Renal cortical epithelial cell (primary cell): Measurements from ENCODE around the gene FAH. TPM values are rescaled to one million over a fixed set of nuclear protein-coding genes. Genes with fewer than 3 reads are reported as not detected.
A peak's percentile ranks its signal among the peaks of the same experiment; 100 is the strongest.

Experiments
- DNase-seq: peaks from one replicate; pipeline ENCODE4 v3.0.0-alpha.2; 2011; ENCODE audit warnings: low read depth
- total RNA-seq: library from RNA; depleted of rRNA; stranded (reverse); fragments of >200 nt; gene quantifications from 2 replicates; pipeline ENCODE4 v1.2.3, GENCODE V29; 2014

Gene FAH
- total RNA-seq, 1 donor from 2014 or later: 44.9 TPM

DNA sequence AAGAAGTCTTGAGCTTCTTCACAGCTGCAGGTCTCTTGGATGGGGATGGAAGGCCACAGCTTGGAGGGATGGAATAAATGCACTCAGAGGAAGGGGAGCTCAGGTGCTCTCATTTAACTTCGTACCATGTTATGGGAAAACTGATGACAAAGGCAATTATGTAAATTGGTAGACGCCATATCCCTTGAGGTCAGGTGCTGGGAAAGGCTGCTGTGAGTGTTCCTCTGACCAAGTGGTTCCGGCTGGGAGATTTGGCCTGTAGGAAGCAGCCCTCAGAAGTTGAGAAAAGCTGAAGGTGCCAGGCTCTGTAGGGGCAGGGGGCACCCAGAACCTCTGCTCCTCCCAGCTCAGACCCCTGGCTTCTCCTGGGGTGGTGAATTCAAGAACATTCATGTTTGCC is 47.1 kb downstream of the FAH start:
- no peak for DNase-seq

GRCh38 chr15:80201256-80202015 is 48.6 kb downstream of the FAH start:
- no peak for DNase-seq

GRCh38 chr15:80202016-80202315 is 49.2 kb downstream of the FAH start:
- DNase-seq: no peak

DNA sequence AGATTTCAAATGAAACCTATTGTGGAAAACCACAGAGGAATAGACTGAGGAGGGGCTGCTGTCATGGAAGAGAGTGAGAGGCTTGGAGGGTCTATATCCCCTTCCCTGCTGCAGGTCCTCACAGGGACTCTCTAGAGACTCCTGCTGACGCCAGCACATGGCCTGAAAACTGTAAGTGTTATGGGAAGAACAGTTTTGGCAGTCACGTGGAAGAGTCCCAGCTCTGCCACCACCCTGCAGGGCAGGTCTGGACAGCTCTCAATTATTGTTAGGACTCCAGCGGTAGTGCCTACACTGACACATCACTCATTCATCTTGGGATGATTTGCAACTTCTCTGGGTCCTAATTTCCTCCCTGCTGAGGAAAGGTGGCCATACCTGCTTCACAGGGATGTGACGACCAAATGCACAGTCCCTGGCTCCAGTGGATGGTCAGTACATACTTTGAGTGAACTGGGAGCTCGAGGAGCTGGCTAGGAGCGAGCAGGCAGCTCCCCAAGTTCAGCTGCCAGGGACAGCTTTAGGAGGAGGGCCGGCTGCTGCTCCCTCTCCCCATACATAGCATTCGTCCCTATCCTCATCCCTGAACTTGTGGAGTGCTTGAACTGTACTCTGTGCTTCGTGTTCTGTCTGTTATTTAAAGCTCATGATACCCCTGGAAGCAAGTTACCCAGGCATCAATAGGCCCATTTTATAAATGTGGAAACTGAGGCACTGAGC is 50.0 kb downstream of the FAH start:
- DNase-seq: no peak

GRCh38 chr15:80203361-80203885 is 50.6 kb downstream of the FAH start:
- DNase-seq: no peak

GRCh38 chr15:80204231-80204630 is 51.4 kb downstream of the FAH start:
- no peak for DNase-seq

- peak; percentile 95 for DNase-seq
Observed at GRCh38 chr15:80207887-80208286, 55.1 kb downstream of the FAH start.

DNA sequence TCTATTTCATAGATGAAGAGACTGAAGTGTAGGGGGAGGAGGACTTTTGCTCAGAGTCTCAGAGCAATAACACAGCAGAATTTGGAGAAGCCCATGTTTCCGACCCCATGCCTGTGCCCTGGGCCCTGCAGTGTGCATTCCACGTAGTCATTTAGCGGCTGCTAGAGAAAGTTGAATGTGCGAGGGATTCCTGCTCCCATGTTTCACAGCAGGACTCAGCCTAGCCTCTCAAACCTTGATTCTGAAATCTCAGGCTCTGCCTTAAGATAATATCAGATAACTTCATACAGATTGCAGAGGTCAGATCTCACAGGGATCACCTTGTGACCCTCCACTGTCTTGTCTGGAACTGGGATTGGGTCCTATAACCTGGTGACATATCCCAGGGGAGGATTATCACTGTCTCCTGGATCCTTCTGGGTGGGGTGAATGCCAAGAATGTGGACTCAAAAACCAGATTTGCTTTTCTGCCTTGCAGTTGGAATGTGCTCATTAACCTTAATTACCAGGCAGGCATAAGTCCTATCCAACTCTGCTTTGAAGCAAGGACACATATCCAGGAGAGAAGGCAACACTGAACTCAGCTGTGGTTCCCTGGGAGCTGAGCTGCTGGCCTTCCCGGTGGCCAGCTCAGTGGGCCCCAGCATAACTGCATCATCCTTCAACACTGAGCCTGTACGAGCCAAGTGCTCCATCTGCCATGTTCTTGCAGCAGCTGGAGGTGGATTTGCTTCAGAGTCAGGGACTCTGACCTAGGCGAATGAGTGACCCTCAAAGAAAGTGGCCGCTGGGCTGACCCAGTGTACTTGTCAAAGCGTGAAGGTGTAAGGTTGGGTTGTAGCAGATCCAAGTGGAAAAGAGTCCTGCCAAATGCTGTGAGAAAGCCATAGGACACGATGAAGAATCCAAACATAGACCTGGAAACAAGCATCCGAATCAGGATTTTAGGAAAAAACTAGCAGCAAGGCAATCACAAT is 56.2 kb downstream of the FAH start:
- DNase-seq: peak; percentile 47

- DNase-seq: peak; percentile 62
Observed at GRCh38 chr15:80210611-80211573, 58.1 kb downstream of the FAH start.

- peak; percentile 39 for DNase-seq
Observed at GRCh38 chr15:80211976-80212375, 59.2 kb downstream of the FAH start.

- DNase-seq: no peak
Observed at GRCh38 chr15:80214910-80215309, 62.1 kb downstream of the FAH start.

- no peak for DNase-seq
Observed at GRCh38 chr15:80216141-80216540, 63.3 kb downstream of the FAH start.

DNA sequence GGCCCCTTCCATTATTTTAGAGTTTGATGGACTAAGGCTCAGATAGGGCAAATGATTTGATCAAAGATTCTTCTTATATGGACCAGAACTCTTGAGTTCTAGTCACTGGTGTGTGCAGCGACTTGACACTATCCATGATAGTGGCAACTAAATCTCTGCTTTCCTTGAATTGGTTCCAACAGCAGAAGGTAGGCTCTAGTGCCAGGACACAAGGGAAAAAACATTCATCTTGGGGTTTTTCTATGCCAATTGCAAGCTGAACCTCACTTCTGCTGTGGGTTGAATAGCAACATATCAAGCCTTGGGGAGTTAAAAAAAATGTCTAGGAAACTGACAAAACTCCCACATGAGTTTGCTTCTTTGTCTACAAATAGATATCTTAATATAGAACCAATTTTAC is 64.1 kb downstream of the FAH start:
- no peak for DNase-seq

DNA sequence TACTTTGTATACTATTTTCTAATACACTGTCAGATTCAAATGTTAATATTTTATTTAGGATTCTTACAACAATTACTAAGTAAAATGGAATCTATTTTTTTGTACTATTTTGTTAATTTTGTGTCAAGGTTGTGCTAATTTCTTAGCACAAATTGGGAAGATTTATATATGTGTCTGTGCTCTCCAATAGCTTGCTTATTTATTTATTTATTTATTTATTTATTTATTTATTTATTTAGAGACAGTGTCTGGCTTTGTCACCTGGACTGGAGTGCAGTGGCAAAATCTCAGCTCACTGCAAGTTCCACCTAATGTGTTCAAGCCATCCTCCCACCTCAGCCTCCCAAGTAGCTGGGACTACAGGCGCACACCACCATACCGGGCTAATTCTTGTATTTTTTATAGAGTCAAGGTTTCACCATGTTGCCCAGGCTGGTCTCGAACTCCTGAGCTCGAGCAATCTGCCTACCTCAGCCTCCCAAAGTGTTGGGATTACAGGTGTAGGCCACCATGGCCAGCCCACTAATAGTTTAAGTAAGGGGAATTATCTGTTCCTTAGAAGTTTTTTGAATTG is 64.6 kb downstream of the FAH start:
- no peak for DNase-seq

- no peak for DNase-seq
Observed at GRCh38 chr15:80219955-80220354, 67.2 kb downstream of the FAH start.

GRCh38 chr15:80228959-80229610 is 76.3 kb downstream of the FAH start:
- peak; percentile 97 for DNase-seq

- no peak for DNase-seq
Observed at GRCh38 chr15:80231371-80231770, 78.6 kb downstream of the FAH start.

DNA sequence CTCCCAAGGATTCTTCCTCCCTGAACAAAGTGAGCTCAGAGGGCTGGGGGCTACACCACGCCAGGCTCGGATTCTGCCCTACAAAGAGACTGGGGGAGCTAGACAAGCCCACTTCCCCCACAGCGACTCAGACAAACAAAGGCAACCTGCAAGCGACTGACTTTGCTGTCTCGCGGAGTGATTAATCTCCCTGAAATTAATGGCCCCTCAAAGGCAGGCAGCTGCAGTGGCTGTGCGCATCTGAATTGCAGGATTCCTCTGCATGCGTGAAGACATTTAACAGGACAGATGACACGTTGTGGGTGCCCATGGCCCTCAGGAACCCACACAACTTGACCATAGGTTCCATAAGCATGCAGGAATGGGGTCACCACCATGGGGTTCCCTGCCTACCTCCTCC is 80.8 kb downstream of the FAH start:
- DNase-seq: no peak

DNA sequence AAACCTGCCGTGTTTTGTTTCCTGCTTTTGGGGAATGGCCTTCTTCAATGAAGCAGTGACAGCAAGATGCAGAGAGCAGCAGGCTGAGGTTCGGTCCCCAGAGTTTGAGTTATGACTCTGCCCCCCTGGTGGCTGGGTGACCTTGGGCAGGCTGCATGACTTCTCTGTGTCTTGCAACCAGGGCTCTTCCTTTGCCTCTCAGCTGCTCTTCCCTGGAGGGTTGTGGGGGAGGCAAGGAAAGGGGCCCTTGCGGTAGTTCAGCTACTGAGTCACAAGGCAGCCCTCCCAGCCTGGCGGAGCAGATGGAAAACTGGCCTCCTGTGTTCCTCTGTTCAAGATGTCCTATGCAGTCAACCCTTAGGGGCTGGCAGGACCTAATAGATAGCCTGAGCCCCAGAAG is 82.1 kb downstream of the FAH start:
- peak; percentile 12 for DNase-seq
